SK-N-MC (cell line): ENCODE measurements around the gene GPR52.

Experiments used
- EZH2 ChIP-seq: fragments of 200-600 bp; sonication (generic); IDR thresholded peaks from one replicate; pipeline ENCODE4 v1.6.1; 2017; ENCODE audit warnings: antibody characterized with exemption
- FOXP2 ChIP-seq: optimal IDR thresholded peaks from 2 replicates; pipeline ENCODE3; 2011; ENCODE audit warnings: mild to moderate bottlenecking, moderate library complexity; ENCODE audit not compliant: insufficient read depth; ENCODE audit errors: extremely low read length, control extremely low read depth
- POLR2AphosphoS5 ChIP-seq: IDR thresholded peaks from 2 replicates; pipeline ENCODE4 v1.6.1; 2012; ENCODE audit warnings: mild to moderate bottlenecking, low read depth, low read length, borderline replicate concordance

DNA sequence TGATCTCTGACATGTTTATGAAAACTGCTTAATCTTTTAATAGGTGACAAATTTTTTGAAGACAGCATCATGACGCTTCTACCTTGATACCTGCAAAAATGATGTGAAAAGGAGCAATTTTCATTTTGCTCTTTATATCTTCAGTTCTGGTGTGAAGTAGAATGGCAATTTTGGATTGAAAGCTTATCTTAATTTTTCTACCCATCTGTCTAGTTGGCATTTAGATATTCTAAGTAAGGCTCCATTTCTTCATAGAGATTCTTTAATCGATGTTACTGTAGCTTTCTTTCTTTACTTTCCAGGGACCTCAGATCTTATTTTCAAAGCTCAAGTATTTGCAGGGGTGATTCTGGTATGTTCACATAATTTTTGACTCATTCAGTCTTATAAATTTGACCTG is 32.3 kb upstream of the GPR52 start:
- no peak for TF ChIP-seq POLR2AphosphoS5
- no peak for TF ChIP-seq EZH2
- TF ChIP-seq FOXP2: no peak
